Muscle of back (tissue), 11 donors: Measurements from ENCODE around the gene FAM9C. TPM values are rescaled to one million over a fixed set of nuclear protein-coding genes. Genes with fewer than 3 reads are reported as not detected.
"Not testable (repeated sequence)": the region's sequence is repeated elsewhere in the genome, so short reads cannot be mapped to it uniquely, and the experiment has no call there.

ENCODE experiments used
- DNase-seq, 3 donors: peaks; one replicate each; pipeline versions ENCODE4 v3.0.0 to v3.0.0-alpha.2; 2013
- polyA plus RNA-seq, 10 donors: library from polyadenylated mRNA; unstranded; fragments of 120-200 nt; gene quantifications; one replicate each; pipeline ENCODE4 v1.2.1, GENCODE V29; 2013; ENCODE audit not compliant: insufficient read length in 10 of 10

FAM9C gene
- polyA plus RNA-seq, 10 donors = 0.08 to 0.88 (median 0.45) TPM

- no peak for DNase-seq
Observed at GRCh38 chrX:13076176-13076961, 31.9 kb upstream of the FAM9C start.

DNA sequence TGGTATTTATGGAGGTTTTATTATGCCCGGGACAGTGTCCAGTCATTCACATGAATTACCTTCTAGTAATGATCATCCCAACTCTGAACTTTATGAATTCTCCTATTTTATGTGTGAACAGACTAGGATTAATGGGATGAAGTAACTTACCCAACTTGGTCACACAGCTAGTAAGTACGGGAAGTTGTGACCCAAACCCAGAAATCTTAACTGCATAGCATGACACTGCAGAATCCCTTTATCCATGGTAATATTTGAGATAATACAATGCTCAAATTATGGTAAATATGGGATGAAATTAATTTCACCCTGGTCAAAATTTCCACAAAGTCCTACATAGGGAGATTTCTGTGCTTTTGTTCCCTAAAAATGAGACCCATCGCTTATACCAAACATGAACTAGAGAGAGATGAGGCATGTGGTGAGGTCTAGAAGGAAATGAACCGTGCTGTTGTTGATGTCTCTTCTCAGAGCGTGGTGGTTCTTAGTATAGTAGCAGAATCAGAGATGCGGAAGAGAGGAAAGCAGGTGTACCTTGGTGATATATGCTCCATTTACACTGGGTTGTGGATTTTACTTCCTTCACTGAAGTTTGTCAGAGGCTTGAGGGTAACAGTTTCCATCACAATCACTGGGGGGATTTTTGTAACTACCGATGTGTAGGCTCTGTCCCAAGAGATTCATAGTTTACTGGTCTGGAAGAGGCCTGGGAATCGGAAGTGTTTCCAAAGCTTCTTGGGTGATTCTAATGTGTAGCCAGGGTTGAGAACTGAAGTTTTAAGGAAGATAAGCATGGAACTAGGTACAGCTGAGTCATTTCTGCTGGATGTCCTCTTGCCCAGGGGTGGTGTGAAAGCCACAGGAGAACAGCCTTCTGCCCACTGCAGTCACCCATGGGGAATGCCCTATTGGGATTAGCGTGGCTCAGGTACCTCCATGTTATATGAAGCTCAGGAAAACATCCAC, 30.2 kb upstream of the FAM9C start:
- DNase-seq = no peak

DNA sequence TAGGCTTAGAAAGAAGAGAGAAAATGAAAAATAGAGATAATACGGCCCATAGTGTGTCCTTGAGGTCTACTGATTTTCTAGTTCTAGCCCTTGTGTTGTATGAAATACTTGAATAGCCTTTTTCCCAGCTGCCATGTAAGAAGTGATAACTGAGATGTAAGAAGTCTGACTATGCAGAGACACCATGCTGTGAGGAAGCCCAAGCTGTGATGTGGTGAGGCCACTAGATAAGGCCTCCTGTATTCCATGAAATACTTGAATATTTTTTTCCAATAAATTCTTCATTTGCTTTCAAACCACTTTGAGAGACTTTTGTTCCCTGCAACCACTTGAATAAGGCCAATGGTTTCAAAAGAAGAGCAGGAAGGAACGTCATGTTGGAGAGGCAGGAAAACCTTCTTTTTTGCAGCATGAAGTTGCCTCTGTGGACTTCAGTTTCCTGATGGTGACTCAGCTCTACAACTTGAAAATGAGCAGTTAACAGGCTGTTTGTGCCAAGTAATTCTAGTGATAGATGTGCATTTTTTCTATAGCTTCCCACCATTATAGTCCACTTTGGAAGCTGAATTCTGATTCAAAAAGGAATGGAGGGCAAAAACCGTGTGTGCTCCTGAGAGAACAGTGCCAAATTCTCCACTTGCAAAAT, 25.5 kb upstream of the FAM9C start:
- no peak for DNase-seq

GRCh38 chrX:13068651-13069050, 24.2 kb upstream of the FAM9C start:
- no peak for DNase-seq

- no peak for DNase-seq
Observed at GRCh38 chrX:13067773-13068172, 23.4 kb upstream of the FAM9C start.

- DNase-seq = no peak
Observed at GRCh38 chrX:13066391-13066790, 22.0 kb upstream of the FAM9C start.

DNA sequence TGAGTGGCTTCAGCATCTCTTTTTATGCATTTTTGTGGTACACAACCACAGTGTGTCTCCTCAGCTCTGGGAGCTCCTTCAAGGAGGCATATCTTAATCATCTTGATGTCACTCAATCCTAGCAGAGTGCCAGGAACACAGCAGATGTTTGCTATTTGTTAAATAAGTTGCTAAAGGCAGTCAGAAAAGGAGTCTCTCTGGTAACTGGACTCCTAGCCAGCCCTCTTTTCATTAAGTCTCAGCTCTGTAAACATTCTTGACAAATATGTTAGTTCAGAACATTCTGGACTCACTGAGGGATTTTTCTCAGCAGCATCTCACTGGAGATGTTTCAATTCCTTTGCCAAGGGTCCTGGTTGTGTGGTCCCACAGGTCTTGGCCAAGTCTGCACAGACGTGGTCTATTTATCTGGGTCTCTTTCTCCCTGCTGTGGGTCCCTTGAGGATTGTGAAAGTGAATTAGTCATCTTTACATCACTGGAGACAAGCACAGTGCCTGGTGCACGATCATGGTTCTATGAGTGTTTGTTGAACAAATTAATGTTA, 20.3 kb upstream of the FAM9C start:
- peak in 2 of 3 donors; percentile 45 to 61 for DNase-seq

DNA sequence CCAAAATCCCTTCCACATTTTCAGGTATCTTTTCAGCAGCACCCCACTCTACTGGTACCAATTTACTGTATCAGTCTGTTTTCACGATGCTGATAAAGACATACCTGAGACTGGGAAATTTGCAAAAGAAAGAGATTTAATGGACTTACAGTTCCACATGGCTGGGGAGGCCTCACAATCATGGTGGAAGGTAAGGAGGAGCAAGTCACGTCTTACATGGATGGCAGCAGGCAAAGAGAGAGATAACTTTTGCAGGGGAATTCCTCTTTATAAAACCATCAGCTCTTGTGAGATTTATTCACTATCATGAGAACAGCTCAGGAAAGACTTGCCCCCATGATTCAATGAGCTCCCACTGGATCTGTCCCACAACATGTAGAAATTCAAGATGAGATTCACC, 18.7 kb upstream of the FAM9C start:
- not testable (repeated sequence) for DNase-seq

GRCh38 chrX:13062331-13062730, 17.9 kb upstream of the FAM9C start:
- DNase-seq = not testable (repeated sequence)

DNA sequence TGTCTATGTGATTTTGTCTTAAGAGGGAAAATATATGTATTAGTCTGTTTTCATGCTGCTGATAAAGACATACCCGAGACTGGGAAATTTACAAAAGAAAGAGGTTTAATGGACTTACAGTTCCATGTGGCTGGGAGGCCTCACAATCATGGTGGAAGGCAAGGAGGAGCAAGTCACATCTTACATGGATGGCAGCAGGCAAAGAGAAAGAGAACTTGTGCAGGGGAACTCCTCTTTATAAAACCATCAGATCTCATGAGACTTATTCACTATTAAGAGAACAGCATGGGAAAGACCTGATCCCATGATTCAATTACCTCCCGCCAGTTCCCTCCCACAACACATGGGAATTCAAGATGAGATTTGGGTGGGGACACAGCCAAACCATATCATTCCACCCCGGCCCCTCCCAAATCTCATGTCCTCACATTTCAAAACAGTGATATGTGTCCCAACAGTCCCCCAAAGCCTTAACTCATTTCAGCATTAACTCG, 16.8 kb upstream of the FAM9C start:
- DNase-seq = not testable (repeated sequence)

DNA sequence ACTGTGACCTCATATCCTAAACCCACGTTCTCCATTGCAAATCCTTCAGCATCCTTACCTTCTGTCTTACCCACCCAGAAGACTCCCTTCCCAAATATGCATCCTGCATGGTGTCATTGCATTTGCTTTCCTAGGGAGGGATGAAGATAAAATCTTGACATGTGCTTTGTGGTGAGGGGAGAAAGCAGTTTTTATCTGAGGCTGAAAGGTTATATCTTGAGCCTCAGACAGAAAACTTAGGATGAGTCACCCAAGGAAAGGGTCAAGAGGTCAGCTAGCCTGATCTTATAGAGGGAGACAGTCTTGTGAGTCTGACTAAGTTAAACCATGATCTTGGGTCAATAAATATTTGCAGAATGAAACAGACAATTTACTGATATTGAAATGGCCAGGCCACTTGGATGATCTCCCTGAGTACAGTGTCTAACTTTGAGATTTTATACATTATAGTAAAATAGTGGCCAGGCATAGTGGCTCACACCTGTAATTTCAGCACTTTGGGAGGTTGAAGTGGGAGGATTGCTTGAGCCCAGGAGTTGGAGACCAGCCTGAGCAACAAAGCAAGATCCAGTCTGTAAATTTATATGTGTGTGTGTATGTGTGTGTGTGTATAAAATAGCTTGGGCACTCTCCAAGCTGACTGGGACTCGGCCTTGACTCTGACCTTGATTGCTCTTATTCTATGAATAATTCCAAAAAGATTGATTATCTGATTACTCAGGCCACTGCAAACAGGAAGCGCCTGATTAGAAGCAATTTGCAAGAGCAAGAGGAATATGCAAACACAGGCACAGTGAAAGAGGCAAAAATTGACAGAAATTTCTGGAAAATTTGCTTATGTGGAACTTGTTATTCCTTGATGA, 15.4 kb upstream of the FAM9C start:
- DNase-seq = no peak

DNA sequence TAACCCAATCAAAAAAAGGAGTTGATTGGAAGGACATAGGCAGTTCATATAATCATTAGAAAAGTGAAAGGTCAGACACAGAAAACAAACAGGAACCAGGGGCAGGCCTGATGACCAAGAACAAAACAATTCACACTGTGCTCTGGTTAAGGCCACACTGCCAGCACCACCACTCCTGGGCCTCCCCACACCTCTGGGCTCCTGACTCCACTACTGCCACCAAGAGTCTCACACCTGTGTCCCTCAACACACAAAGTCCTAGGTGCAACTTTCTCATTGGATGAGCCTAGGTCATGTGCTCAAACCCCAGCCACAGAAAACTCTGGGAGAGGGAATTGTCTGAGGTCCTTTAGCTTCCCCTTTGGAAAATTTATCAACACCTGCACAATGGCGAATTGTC, 11.1 kb upstream of the FAM9C start:
- DNase-seq = no peak

- no peak for DNase-seq
Observed at GRCh38 chrX:13053171-13053570, 8.8 kb upstream of the FAM9C start.

GRCh38 chrX:13051529-13052172, 7.2 kb upstream of the FAM9C start:
- DNase-seq = no peak

DNA sequence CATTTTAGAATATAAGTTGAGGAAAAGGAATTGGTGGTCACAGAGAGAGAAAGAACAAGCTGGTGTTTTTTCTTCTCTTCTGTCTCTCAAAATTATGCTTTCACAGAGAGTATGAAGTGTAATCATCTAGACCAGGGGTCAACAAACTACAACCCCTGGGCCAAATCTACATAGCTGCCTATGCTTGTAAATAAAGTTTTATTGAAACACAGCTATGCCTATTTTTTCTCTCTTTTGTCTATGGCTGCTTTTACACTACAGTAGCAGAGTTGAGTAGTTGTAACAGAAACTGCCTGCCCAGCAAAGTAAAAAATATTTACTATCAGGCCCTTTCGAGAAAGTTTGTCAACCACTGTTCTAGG, 6.7 kb upstream of the FAM9C start:
- DNase-seq = no peak

DNA sequence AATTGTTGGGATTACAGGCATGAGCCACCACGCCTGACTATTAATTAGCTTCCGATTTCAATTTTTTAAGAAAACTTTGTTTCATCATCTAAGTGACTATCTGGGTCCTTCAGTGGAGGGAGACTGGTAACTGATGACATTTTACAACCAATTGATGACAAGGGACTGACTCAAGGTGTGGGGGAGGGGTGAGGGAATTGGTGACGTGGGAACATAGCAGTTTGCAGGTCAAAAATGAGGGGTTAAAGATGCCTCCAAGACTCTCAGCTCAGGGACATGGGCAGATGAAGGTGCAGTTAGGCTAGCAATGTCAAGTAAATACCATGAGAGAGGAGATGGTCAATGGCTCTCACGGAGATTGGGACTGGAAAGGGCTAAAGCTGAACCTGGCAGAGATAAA, 5.7 kb upstream of the FAM9C start:
- DNase-seq = no peak

DNA sequence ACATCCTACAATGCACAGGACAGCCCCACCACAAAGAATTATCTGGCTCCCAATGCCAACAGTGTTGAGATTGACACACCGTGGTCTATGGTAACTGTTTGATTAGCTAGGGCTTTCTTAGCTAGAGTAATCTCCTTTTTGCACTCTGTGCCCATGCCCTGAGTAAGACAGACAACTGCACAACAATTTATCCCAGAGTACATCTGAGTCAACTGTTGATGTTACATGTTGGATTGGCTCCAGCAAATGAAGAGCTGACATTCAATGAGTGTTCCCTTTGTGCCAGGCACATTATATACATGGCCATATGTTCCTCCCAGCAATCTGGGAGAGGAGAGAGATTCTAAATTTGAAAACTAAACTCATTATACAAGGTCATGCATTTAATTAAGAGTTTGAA, 3.9 kb upstream of the FAM9C start:
- peak in 1 of 3 donors; percentile 17 for DNase-seq

GRCh38 chrX:13047759-13048158, 3.3 kb upstream of the FAM9C start:
- no peak for DNase-seq

- peak in 1 of 3 donors; percentile 19 for DNase-seq
Observed at GRCh38 chrX:13046141-13046855, 1.9 kb upstream of the FAM9C start.

GRCh38 chrX:13043938-13044337, 482 bp downstream of the FAM9C start:
- no peak for DNase-seq
